GM18502 (cell line): ENCODE measurements around the gene XPO6.

ENCODE experiments used
- ATAC-seq: cut with Tn5 transposase; IDR thresholded peaks from one replicate; pipeline ENCODE4 v1.9.1; 2021; ENCODE audit warnings: mild to moderate bottlenecking; ENCODE audit not compliant: unreplicated experiment, poor library complexity

XPO6 gene

GRCh38 chr16:28072087-28072486 lies 139.7 kb downstream of the XPO6 start:
- ATAC-seq: no peak

GRCh38 chr16:28069971-28070794 lies 141.6 kb downstream of the XPO6 start:
- ATAC-seq: no peak

- ATAC-seq: no peak
These were observed 142.8 kb downstream of the XPO6 start for GRCh38 chr16:28068976-28069375.

- no peak for ATAC-seq
These were observed 144.0 kb downstream of the XPO6 start for GRCh38 chr16:28067604-28068379.

- no peak for ATAC-seq
These were observed 147.0 kb downstream of the XPO6 start for GRCh38 chr16:28064706-28065249.

GRCh38 chr16:28064150-28064549 lies 147.6 kb downstream of the XPO6 start:
- no peak for ATAC-seq

- no peak for ATAC-seq
These were observed 148.1 kb downstream of the XPO6 start, which contains the start of gene GSG1L for GRCh38 chr16:28063591-28064061. Gene GSG1L, minus strand, starts transcription at chr16:28063714. Its CDS starts 290 bp downstream, at chr16:28063424.

GRCh38 chr16:28062847-28063521 lies 148.8 kb downstream of the XPO6 start:
- ATAC-seq: no peak

GRCh38 chr16:28062261-28062846 lies 149.4 kb downstream of the XPO6 start:
- ATAC-seq: no peak

GRCh38 chr16:28061352-28062101 lies 150.2 kb downstream of the XPO6 start:
- no peak for ATAC-seq

- no peak for ATAC-seq
These were observed 151.8 kb downstream of the XPO6 start for GRCh38 chr16:28059841-28060575.

GRCh38 chr16:28058839-28059589 lies 152.8 kb downstream of the XPO6 start:
- no peak for ATAC-seq

GRCh38 chr16:28057949-28058348 lies 153.8 kb downstream of the XPO6 start:
- ATAC-seq: no peak

GRCh38 chr16:28053461-28053860 lies 158.3 kb downstream of the XPO6 start:
- ATAC-seq: no peak

GRCh38 chr16:28052274-28053128 lies 159.3 kb downstream of the XPO6 start:
- no peak for ATAC-seq

GRCh38 chr16:28051486-28051885 lies 160.3 kb downstream of the XPO6 start:
- ATAC-seq: no peak
